ENCODE data around the gene PRSS38.

Gene PRSS38

GRCh38 chr1:227886993-227887696, 71.7 kb downstream of the PRSS38 start:
- peak; percentile 6 for DNase-seq

DNA sequence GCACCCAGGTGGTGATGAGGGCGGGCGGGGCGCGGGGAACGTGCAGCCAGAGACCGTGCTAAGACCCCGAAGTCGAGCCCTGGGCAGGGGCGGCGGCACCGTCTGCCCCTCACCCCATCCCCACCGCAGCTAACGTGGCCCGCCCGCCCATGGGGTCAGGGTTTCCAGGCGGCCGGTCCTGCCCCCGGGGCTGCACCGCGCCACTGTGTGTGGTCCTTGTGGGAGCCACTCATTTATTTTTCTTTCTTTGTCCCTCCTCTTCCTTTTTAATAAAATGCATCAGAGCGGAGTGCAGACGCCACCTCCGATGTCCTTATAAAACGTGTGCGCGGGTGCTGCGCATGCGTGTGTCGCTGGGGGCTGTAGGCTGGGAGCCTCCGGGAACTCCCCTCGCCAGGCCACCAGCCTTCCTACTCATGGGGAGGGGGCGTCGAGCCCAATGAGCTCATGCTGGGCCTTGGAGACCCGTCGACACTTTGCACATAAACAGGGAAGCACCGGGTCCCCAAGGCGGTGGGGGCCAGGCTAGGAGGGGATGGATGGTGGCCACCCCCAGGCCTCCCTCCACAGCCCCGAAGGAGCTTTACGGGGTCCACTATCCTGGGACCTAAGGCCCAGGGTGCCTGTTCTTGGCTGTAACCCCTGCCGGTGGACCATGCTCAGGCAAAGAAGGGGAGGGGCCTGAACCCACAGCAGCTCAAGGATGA, 72.4 kb downstream of the PRSS38 start:
- DNase-seq = no peak

DNA sequence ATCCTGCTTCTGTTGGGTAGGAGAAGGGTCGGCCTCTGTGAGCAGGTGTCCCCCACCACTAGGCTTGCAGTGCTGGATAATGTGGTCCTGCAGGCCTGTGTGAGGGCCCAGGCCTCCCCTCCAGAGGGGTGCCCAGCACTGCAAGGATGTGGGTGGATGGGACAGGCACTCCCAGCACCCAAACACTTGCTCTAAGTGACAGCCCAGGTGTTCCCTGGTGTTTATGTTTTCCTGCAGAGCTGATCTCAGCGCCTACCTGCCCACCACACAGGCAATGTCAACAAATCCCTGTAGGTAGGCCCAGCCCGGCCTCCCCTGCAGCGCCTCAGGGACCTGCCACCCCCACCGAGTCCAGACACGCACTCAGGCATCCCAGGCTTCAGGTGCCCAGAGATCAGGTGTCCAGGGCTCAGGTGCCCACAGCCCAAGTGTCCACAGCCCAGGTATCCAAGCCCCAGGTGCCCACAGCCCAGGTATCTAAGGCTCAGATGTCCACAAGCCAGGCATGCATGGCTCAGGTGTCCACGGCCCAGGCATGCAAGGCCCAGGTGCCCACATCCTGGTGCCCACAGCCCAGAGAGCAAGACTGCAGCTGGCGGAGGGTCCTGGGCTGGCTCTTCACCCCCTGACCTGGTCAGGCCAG, 73.0 kb downstream of the PRSS38 start:
- no peak for DNase-seq

DNA sequence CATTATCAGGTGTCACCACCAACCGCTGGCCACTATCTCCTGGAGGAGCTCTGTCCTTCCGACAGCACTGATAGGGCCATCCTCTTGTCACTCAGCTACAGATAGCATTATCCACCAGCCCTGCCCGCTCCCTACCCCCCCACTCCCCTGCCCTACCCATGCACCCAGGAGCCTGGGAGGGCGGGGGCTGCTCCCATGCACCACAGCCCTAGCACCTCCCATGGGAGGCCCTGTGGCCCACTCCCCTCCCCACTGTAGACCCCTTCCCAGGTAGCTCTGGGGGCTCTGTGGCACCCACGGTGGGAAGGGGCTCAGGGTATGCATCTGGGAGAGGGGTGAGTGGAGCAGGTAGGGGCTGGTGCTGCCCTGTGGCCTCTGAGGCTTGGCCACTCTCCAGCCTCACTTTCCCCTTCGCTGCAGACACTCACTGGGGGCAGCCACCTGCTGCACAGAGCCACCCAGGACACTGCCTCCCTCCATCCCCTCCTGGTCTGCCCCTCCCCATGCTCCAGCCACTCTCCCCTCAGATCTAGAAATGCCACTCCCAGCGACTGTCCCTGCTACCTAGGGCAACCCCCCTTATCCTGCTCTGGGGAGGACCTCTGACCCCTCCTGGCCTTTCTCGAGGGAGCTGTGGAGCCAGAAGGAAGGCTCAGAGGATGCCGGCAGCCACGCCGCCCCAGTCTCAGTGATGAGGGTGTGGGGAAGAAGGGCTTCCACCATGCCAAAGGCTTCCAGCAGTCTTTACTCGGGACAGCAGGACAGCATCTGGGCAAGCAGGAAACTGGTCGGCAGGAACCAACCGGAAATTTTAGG, 73.8 kb downstream of the PRSS38 start:
- no peak for DNase-seq

DNA sequence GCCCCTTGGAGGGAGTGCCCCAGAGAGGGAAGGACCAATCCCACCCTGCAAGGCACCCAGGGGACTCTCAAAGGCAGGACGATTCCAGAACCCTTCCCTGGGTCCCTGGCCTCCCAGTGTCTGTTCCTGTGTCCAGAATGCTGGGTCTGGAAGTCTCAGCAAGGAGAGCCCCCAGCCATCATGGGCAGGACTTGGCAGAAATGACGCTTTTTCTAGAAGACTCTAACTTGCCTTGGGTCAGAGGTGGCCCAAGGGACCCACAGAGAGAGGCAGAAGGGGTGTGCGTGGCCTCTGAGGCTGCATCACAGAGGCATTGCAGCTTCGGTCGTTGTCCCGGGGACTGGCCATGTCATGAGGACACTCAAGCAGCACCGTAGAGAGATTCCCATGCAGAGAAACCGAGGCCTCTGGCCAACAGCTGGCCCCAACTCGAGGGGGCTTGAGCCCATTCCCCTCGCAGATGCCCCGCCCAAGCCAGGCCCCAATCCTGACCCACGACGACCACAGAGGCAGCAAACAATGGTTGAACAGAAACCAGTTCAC, 74.5 kb downstream of the PRSS38 start:
- DNase-seq = no peak

DNA sequence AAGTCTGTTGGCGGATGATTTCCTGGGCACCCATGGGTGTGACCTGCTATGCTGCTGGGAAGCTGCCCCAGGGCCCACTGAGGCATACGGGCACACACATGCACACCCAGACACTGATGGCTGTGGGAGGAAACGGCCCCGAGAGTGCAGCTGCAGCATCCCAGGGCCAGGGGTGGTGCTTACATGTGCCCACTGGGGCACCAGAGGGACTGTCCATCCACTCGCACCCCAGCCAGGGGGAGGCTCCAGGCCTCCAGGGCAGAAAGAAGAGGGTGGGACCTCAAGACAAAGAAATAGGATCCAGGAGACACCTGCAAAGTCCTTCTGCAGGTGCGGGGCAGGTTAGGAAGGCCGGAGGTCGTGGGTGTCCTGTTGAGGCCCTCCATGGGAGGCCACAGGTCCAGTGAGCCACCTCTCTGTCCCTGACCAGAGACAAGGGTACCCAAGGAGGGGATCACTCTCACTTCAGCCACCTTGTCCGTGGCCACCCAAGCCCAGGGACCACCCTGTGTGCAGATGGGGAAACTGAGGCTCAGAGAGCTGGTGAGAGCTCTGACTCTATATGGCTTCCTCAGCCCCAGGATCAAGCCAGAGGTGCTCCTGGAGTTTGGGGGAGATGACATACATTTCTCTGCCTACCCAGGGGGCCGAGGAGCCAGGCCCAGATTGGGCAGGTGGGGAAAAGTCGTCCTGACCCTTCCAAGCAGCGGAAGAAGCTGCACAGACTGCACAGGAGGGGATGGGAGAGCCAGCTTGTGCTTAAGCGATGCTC, 75.2 kb downstream of the PRSS38 start:
- no peak for DNase-seq

DNA sequence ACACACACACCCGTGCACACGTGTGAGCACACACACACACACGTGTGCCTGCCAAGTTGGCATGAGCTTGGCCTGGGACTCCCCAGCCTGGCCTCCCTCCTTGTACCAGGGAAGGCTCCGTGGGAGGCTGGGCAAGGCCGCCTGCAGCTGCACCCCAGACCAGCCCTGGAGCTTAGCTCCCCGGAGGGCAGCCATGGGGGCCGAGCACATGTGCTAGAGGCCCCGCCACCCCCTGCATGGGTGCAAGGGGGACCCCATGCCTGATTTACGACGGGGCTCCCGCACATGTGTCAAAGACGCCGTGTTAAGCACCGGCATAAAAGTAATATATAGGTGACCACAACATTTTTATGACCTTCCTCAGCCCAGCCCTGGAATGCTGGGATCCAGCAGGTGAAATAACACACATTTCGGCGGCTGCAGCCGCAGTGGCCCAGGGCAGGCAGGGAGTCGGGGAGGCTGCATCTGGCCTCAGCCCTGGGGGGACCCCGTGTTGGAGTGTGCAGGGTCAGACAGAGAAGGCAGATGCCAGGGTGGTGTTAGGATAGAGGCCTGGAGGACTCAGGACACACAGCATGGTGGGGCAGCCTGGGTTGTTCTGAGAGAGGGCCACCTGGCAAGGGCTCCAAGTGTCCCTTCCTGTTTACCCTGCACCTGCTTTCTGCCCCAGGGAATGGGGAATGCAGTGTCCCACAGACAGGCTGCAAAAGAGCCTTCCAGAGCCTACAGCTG, 75.9 kb downstream of the PRSS38 start:
- DNase-seq = no peak

DNA sequence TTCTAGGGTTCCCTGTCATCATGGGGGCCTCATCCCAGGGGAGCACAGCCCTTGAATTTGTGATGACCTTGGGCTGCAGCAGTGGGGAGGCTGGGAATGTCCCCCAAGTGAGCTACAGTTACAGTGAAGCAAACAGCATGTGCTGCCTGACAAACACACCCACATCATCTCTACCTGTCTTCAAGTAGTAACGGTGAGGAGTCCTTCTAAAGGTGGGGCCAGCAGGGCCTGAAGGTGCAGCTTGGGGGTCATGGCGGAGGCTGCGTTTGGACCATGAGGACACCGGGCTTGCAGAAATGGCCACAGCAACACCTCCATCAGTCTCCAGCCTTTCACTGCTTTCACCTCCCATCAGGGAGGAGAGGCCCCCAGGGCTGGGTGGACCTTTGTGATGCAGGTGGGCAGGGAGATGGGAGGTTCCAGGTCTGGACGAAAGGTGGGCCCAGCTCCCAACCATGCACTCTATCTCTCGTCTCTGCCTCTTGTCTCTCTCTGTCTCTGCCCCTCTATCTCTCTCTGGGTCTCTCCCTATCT, 76.5 kb downstream of the PRSS38 start:
- DNase-seq = no peak

- no peak for DNase-seq
Measured at GRCh38 chr1:227892489-227893299, 77.2 kb downstream of the PRSS38 start.

GRCh38 chr1:227893300-227893948, 77.9 kb downstream of the PRSS38 start:
- no peak for DNase-seq

- no peak for DNase-seq
Measured at GRCh38 chr1:227893949-227894721, 78.7 kb downstream of the PRSS38 start.

GRCh38 chr1:227894831-227895451, 79.5 kb downstream of the PRSS38 start:
- no peak for DNase-seq
